ENCODE measurements around the gene PNMA1.

PNMA1 gene

DNA sequence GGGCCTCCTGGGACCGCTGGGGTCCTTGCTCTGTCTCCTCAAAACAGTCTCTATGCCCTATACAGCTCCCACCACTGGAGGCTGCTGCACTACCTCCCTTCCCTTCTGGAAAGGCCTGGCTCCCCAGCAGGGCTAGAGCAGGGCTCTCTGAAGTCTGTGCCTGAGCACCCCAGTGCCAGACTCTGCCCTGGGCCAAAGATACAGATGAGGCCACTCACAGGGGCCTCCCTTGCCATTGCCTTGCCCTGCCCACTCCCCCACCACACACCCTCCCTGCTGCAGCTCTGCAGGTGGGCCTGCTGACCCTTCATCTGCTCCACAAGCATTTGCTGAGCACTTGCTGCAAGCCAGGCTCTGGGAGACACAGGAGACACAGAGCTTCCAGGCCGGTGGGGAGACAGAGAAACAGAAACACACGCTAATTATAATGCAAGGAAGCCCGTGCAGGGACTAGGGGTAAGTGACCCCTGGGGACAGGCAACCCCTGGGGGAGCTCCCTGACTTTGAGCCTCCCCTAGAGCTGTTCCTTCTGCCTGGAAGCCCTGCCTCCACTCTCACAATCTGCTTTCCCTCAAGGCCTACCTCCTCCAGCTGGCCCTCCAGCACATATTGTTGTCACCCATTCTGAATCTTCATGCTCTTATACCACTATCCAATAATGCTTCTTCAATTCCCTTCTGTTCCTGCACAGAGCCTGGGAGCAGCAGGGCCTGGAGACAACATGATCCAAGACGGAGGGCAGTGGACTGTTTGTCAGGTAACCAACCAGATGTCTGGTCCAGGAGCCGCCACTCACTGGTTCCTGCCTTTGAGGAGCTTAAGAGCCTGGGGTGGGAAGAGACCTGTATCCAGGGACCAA lies 32.6 kb upstream of the PNMA1 start:
- DNase-seq (ENCODE audit: low read depth in 1 of 2, low spot score in 1 of 2), result no peak
- in situ Hi-C loops (cut with HindIII; ENCODE audit: low pct_unique_long_range_greater_than_20kb, low sequenced_read_pairs), result no loop called here
- no peak for TF ChIP-seq JUND (IDR thresholded peaks at IDR 0.05; ENCODE audit: low read depth)

- TF ChIP-seq JUND (IDR thresholded peaks at IDR 0.05; ENCODE audit: low read depth), result no peak
- in situ Hi-C loops (cut with HindIII; ENCODE audit: low pct_unique_long_range_greater_than_20kb, low sequenced_read_pairs), result no loop called here
- DNase-seq (ENCODE audit: low read depth in 1 of 2, low spot score in 1 of 2), result no peak
These were observed 31.7 kb upstream of the PNMA1 start for GRCh38 chr14:73745571-73746519.

DNA sequence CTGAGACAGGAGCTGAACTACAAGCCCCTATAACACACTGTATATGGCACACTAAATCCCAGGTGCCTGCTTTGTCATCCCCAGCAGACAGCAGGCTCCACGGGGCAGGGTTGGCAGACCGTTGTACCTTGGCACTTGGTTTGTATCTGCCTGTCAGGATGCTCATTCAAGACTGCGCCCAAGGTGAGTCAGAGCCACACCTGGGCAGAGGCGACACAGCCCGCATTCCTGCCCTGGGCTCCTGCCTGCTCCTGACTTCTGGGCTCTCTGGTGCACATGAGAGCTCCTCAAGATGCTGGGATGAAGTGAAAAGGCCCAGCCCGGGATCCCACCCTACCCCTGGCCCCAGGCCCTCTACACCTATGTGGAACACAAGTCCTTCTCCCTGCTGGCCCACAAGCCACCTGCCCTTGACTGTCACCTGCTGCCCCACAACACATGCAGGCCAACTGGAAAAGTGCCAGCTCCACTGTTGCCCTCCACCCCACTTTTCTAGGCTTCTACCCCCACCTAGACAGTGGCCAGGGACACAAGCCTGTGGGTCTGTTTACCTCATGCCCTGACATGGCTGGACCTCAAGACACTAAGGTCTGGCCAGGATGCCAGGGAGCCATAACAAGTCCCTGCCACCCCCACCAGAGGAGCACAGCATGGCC lies 30.8 kb upstream of the PNMA1 start:
- TF ChIP-seq JUND (IDR thresholded peaks at IDR 0.05; ENCODE audit: low read depth), result no peak
- in situ Hi-C loops (cut with HindIII; ENCODE audit: low pct_unique_long_range_greater_than_20kb, low sequenced_read_pairs), result no loop called here
- DNase-seq (ENCODE audit: low read depth in 1 of 2, low spot score in 1 of 2), result no peak

DNA sequence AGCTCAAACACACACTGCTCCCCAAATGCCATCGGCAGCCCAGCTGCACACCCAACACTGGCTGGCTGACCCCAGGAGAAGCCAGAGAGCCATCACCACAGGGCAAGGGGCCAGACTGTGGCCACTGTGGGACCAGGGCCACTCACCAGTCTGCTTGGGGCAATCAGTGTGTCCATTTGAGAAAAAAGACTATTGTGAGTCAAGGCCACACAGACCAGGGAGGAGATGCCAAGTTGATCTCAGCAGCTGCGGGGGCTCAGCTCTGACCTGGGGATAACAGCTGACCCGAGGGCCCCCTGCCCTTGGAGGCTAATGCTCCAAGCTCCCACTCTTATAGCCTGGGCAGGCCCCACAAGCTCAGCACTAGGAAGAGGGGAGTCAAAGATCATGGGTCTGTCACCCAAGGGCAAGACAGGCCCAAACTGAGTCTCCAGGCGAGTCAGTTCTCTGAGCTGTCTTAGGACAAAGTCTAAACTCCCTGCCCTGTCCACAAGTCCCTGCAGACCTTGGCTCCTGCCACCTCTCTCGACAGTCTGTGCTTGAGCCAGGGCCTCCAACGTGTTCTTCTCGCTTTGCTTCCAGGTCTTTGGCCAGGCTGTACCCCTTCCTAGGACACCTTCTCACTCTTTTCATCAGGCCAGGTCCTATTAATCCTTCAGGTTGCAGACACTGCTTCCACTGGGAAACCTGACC lies 30.1 kb upstream of the PNMA1 start:
- TF ChIP-seq JUND (IDR thresholded peaks at IDR 0.05; ENCODE audit: low read depth), result no peak
- in situ Hi-C loops (cut with HindIII; ENCODE audit: low pct_unique_long_range_greater_than_20kb, low sequenced_read_pairs), result no loop called here
- DNase-seq (ENCODE audit: low read depth in 1 of 2, low spot score in 1 of 2), result no peak

DNA sequence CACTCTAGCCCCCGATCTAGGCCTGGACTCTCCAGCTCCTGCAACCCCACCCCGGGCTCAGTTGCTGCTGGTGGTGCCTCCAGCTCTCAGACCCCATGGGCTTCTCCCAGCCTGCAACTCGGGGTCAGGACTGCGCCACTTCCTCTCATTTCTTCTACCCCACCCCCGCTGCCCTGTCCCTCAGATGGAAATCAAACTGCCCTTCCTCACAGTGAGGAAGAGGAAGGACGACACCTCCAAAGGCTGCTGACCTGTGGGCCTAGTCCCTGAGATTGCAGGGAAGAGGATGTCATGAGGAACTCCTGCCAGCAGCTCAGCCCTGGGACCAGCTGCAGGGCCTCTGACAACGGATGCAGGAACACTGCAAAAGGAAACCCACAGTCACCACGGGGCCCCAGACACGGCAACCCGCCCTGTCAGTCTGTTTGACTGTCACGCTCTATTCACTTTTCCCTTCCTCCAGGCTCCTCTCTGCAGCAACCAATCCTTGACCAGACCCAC lies 29.3 kb upstream of the PNMA1 start:
- no peak for DNase-seq (ENCODE audit: low read depth in 1 of 2, low spot score in 1 of 2)
- in situ Hi-C loops (cut with HindIII; ENCODE audit: low pct_unique_long_range_greater_than_20kb, low sequenced_read_pairs), result no loop called here
- no peak for TF ChIP-seq JUND (IDR thresholded peaks at IDR 0.05; ENCODE audit: low read depth)

- in situ Hi-C loops (cut with HindIII; ENCODE audit: low pct_unique_long_range_greater_than_20kb, low sequenced_read_pairs), result no loop called here
- TF ChIP-seq JUND (IDR thresholded peaks at IDR 0.05; ENCODE audit: low read depth), result no peak
- no peak for DNase-seq (ENCODE audit: low read depth in 1 of 2, low spot score in 1 of 2)
These were observed 28.5 kb upstream of the PNMA1 start for GRCh38 chr14:73742520-73743238.

DNA sequence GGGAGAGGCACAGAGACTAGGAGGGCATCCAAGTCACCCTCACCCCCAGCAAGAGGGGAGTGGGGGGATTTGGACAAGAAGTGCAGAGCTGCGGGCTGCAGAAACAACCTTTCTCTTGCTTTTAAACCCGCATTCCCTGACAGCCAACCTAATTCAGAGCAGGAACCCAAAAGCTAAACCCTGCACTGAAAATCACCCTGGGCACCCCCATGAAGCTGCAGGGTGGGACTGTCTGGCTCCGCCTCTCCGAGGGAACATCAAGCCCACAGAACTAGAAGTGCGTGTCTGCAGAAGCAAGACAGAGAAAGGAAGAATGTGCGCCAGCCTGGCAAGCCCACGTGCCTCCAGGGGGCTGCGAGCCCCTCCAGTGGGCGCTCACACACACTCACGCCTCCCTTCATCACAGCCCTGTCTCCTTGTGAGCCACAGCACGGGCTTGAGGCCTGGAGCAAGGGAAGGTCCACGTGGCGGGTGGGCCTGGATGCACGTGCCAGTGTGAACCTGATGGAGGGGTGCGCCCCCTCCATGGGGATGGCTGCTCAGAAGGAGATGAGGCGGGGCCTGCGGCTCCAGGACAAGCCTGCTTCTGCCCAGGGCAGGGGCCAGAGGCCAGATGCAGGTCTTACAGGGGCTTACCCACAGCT lies 27.8 kb upstream of the PNMA1 start:
- TF ChIP-seq JUND (IDR thresholded peaks at IDR 0.05; ENCODE audit: low read depth), result no peak
- in situ Hi-C loops (cut with HindIII; ENCODE audit: low pct_unique_long_range_greater_than_20kb, low sequenced_read_pairs), result no loop called here
- no peak for DNase-seq (ENCODE audit: low read depth in 1 of 2, low spot score in 1 of 2)

DNA sequence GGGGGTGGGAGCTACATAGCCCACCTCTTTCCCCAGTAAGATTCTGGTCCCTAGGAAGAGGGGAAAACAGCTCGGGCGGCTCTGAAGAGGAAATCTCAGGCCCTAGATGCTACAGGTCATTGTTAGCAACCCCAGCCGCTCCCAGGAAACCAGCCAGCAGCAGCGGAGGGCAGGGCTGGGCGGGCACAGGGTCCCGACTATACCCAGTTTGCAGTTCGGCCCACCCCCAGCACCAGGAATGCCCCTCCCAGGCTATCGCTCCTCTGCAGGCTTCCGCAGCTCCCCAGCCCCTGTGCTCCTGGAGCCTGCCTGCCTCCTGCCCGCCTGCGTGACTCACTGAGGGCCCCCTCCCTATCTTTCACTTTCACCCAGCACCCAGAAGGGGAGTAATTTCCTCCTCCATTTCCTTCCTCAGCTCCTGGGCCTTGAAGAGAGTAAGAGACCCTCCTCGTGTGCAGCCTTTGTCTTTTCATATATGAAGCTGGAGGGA lies 27.2 kb upstream of the PNMA1 start:
- in situ Hi-C loops (cut with HindIII; ENCODE audit: low pct_unique_long_range_greater_than_20kb, low sequenced_read_pairs), result no loop called here
- DNase-seq (ENCODE audit: low read depth in 1 of 2, low spot score in 1 of 2), result no peak
- no peak for TF ChIP-seq JUND (IDR thresholded peaks at IDR 0.05; ENCODE audit: low read depth)

DNA sequence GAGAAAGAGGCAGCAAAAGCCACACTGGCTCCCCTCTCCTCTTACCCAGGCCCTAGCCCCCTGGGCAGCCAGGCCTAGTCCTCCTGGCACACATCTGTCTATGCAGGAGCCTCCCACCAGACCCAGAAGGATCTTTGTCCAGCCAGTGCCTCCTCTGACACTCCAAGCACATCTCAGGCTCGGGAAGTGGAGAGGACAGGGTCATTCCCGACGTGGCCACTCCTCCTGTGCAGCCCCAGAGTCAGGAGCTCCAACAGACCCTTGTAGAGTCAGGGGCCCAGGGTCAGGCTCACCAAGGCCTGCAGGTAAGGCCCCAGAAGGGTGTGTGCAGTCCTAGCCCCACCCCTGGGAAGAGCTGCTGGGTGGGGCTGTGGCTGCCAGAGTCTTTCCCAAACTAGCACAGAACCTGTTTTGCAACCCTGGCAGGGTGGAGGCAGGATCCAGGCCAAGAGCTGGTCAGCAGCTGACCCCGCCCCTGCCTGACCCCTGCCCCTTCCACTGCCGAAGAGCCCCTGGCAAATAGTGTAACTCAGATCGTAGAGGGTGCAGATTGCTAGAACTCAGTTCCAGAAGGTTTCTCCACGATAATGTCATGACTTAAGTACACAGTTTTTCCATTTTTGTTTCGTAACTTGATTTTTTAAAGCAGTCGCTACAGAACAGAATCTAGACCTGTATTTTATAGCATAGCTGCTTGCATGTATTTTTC lies 26.6 kb upstream of the PNMA1 start:
- in situ Hi-C loops (cut with HindIII; ENCODE audit: low pct_unique_long_range_greater_than_20kb, low sequenced_read_pairs), result no loop called here
- TF ChIP-seq JUND (IDR thresholded peaks at IDR 0.05; ENCODE audit: low read depth), result no peak
- peak; percentile 94 to 96 for DNase-seq (ENCODE audit: low read depth in 1 of 2, low spot score in 1 of 2)

DNA sequence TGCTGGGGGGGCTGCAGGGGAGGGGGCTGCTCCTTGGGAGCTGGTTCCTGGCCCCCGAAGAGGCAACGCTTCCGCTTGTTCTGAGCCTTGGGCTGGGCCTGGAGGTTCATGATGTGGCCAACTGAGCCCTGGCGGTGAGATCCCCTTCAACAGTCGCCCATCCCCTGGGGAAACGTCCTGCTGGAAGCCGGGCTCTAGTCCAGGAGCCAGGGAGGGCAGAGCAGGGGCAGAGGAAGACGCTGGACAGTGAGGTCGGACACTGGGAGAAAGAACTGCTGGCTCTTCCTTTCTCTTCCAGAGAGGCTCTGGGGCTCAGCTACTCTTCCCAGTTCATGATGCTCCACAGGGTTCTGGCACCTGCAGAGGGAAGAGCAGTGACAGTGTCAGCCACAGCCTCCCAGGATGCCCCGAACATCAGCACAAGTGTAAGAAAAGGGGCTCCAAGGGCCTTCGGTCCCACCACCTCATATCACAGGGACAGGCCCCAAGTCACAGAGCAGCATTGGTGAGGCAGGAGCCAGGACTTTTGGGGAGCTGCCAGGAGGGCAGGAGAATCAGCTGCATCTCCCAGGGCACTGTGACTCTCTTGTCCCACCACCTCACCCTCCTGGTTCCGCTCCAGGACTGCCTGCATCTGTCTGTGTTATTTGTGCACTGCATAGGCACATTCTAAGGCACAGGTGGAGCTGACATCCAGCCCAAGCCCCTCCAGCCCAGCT lies 25.9 kb upstream of the PNMA1 start:
- no peak for TF ChIP-seq JUND (IDR thresholded peaks at IDR 0.05; ENCODE audit: low read depth)
- in situ Hi-C loops (cut with HindIII; ENCODE audit: low pct_unique_long_range_greater_than_20kb, low sequenced_read_pairs), result no loop called here
- DNase-seq (ENCODE audit: low read depth in 1 of 2, low spot score in 1 of 2), result peak in 1 of 2 experiments; percentile 58
